BE2C (cell line): ENCODE results near the gene DEK.
"Not testable (repeated sequence)": the region's sequence is repeated elsewhere in the genome, so short reads cannot be mapped to it uniquely, and the experiment has no call there.

Experiments
- DNase-seq: peaks from one replicate; pipeline ENCODE4 v3.0.0-alpha.2; 2020
- H3K27me3 ChIP-seq: fragments of 250-450 bp; sonication (Bioruptor Pico); 2 replicates; pipeline ENCODE4 v1.5.1; 2020; ENCODE audit warnings: mild to moderate bottlenecking
- H3K36me3 ChIP-seq: fragments of 250-450 bp; sonication (Bioruptor Pico); 2 replicates; pipeline ENCODE4 v1.5.1; 2020; ENCODE audit warnings: mild to moderate bottlenecking
- H3K4me1 ChIP-seq: fragments of 250-450 bp; sonication (Bioruptor Pico); 2 replicates; pipeline ENCODE4 v1.5.1; 2020
- H3K4me3 ChIP-seq: 2 replicates; pipeline ENCODE4 v1.5.1; 2011; ENCODE audit warnings: low read depth, low read length
- H3K9me3 ChIP-seq: fragments of 250-450 bp; sonication (Bioruptor Pico); 2 replicates; pipeline ENCODE4 v1.5.1; 2020
- TF ChIP-seq, protein P1 (sequence below): IDR thresholded peaks from 2 replicates; pipeline ENCODE4 v1.5.1; 2012; ENCODE audit warnings: mild to moderate bottlenecking, low read depth, low read length

The DEK gene

DNA sequence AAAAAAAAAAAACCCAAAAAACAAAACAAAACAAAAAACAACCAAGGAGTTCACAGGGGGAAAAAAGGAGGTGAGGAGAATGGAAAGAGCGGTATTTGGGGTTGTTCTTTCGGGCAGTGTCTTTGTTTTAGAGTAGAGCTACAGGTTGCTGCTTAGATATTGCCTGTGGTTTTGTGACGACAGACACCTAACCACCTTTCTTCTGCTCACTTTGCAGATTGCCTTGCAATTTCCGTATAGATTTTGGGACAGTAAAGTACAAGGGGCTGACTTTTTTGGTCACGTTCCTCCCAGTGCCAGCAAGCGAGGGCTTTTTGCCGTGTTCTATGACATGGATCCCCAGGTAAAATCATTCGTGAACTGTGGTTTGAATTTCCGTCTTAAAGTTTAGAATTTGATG, 50.9 kb downstream of the DEK start:
- no peaks in the 10 kb centered on the region for H3K9me3 ChIP-seq
- H3K4me3 ChIP-seq, result no peak overlapping the region
- no peaks in the 10 kb centered on the region for H3K4me1 ChIP-seq
- TF ChIP-seq, protein P1, sequence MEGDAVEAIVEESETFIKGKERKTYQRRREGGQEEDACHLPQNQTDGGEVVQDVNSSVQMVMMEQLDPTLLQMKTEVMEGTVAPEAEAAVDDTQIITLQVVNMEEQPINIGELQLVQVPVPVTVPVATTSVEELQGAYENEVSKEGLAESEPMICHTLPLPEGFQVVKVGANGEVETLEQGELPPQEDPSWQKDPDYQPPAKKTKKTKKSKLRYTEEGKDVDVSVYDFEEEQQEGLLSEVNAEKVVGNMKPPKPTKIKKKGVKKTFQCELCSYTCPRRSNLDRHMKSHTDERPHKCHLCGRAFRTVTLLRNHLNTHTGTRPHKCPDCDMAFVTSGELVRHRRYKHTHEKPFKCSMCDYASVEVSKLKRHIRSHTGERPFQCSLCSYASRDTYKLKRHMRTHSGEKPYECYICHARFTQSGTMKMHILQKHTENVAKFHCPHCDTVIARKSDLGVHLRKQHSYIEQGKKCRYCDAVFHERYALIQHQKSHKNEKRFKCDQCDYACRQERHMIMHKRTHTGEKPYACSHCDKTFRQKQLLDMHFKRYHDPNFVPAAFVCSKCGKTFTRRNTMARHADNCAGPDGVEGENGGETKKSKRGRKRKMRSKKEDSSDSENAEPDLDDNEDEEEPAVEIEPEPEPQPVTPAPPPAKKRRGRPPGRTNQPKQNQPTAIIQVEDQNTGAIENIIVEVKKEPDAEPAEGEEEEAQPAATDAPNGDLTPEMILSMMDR, result no peak
- no peak for DNase-seq
- no peaks in the 10 kb centered on the region for H3K27me3 ChIP-seq
- H3K36me3 ChIP-seq, result no peaks in the 10 kb centered on the region

DNA sequence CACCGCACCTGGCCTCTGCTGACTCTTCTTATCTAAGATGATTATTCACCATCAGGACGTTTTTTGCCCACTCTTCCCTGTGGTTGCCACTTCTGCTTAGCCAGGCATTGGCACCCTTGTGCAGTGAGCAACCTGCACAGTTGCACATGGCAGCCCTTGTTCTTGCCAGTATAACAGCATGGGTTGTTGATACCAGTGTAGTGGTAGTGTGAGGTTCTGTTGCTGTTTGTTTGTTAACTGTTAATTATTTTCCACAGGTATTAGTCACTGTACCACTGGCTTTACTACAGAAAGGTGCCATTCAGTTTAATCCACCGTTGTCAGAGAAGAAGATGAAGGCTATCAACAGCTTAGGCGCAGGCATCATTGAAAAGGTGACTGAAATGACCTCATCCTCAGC, 52.1 kb downstream of the DEK start:
- H3K9me3 ChIP-seq, result no peaks in the 10 kb centered on the region
- H3K4me1 ChIP-seq, result no peaks in the 10 kb centered on the region
- no peaks in the 10 kb centered on the region for H3K36me3 ChIP-seq
- TF ChIP-seq, protein P1, result no peak
- H3K4me3 ChIP-seq, result no peak overlapping the region
- no peaks in the 10 kb centered on the region for H3K27me3 ChIP-seq
- no peak for DNase-seq

DNA sequence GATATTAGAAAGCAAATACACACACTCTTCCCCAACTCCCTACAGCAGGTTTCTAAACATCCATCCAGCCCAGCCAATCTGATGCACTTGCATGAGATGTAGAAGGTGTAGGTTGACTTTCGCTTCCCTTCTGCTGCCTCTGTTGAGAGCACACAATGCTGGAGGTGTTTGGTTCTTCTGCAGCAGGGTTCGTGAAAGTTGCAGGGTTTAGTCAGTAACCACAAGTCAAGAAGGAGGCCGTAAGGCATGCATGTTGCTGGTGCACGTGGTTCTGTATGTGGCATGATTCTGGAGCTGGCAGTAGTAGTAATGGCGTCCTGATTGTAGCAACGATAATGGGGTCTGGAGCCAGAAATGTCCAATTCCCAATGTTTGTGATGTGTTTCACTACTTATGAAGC, 53.0 kb downstream of the DEK start:
- Histone ChIP-seq H3K9me3 (no peaks in the 10 kb centered on the region), H3K27me3 (no peaks in the 10 kb centered on the region), H3K36me3 (no peaks in the 10 kb centered on the region), H3K4me3 (no peak overlapping the region), H3K4me1 (no peaks in the 10 kb centered on the region)
- TF ChIP-seq, protein P1, result no peak
- no peak for DNase-seq

DNA sequence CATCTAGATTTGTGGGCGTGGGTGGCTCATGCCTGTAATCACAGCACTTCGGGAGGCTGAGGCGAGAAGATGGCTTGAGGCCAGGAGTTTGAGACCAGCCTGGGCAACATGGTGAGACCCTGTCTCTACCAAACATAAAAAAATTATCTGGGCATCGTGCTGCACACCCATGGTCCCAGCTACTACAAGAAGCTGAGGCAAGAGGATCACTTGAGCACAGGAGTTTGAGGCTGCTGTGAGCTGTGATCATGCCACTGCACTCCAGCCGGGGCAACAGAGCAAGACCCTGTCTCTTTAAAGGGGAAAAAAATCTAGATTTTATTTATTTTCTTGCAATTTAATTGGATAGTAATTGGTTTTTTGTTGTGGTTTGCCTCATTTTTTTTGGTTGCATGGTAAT, 53.6 kb downstream of the DEK start:
- TF ChIP-seq, protein P1, result no peak

DNA sequence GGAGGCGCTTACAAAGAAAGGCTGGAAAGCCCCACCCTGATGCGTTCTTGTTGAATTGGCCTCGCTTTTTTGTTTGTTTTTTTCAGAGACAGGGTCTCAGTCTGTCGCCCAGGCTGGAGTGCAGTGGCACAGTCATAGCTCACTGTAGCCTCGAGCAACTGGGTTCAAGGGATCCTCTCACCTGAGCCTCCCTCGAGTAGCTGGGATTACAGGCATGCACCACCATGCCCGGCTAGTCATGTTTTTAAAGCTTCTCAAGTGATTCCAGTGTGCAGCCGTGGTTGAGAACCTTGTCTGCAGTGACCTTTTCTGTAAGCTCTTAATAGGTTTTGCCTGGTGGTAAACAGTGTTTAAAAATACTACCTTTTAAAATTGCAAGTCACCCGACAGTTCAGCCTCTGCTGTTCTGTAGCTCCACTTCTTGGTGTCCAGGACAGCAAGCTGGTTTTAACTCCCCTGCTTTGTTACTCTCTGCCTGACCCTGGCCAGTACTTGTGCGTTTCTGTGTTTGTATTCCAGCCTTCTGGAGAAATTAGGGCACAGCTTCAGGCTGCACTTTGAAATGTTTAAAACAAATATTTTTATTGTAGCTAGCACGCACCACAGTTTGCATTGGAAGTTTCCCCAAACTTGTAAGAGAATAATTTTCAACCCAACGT, 54.7 kb downstream of the DEK start:
- Histone ChIP-seq H3K9me3 (no peaks in the 10 kb centered on the region), H3K4me3 (no peak overlapping the region), H3K27me3 (no peaks in the 10 kb centered on the region), H3K4me1 (no peaks in the 10 kb centered on the region), H3K36me3 (no peaks in the 10 kb centered on the region)
- DNase-seq, result no peak
- TF ChIP-seq, protein P1, result no peak

More for the DNA sequence above, 53.6 kb downstream of the DEK start:
- Histone ChIP-seq H3K36me3 (no peaks in the 10 kb centered on the region), H3K4me3 (no peak overlapping the region), H3K27me3 (no peaks in the 10 kb centered on the region), H3K9me3 (no peaks in the 10 kb centered on the region), H3K4me1 (no peaks in the 10 kb centered on the region)
- DNase-seq, result no peak

DNA sequence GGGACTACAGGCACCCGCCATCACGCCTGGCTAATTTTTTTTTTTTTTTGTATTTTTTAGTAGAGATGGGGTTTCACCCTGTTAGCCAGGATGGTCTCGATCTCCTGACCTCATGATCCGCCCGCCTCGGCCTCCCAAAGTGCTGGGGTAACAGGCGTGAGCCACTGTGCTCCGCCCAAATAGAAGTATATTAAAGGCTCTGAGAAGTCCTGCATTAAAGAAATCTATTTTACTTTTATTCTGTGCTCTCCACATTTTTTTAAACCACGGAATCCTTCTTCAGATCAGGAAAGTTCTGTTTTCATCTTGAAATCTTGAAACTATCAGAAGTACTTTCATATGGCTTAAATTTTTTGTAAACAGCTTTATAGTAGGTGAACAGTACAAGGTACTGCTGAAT, 55.6 kb downstream of the DEK start:
- H3K4me3 ChIP-seq, H3K4me1 ChIP-seq, DNase-seq, H3K9me3 ChIP-seq, H3K36me3 ChIP-seq, H3K27me3 ChIP-seq: not testable (repeated sequence)

DNA sequence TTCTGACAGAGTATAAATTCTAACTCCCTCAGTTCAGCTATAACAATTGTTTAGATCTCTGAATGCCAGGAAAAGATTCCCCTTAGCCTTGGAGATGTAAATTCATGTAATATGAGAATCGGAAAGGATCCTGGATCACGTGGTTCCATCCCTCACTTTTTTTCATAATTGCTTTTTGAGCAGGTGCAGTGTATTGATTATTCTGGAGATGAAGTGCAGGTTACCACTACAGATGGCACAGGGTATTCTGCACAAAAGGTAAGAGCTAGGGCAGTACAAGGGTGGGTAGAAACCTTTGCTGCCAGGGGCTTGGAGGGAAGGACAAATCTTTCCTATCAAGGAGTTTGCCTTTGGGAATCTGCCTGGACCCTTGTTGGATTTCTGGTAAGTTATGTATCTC, 56.4 kb downstream of the DEK start:
- no peaks in the 10 kb centered on the region for H3K36me3 ChIP-seq
- no peak for DNase-seq
- TF ChIP-seq, protein P1, result no peak
- H3K4me3 ChIP-seq, result no peak overlapping the region
- no peaks in the 10 kb centered on the region for H3K4me1 ChIP-seq
- H3K9me3 ChIP-seq, result no peaks in the 10 kb centered on the region
- H3K27me3 ChIP-seq, result no peaks in the 10 kb centered on the region
